Measurements from ENCODE around the gene KRTAP12-1. TPM values are rescaled to one million over a fixed set of nuclear protein-coding genes. Genes with fewer than 3 reads are reported as not detected.
"Not testable (repeated sequence)": the region's sequence is repeated elsewhere in the genome, so short reads cannot be mapped to it uniquely, and the experiment has no call there.

KRTAP12-1 gene
- total RNA-seq, 2 experiments from 2014 or later = not detected

- ChIA-PET CTCF (no interaction called here), POLR2A (no interaction called here)
- Mint-ChIP-seq H3K4me1 (ENCODE audit: low read depth) (peaks cover 7% of the 10 kb centered on the region), H3K9me3 (peaks cover 13% of the 10 kb centered on the region), H3K36me3 (ENCODE audit: low read depth) (no peaks in the 10 kb centered on the region), H3K27ac (no peak overlapping the region), H3K27me3 (peaks cover 8% of the 10 kb centered on the region), H3K4me3 (no peak overlapping the region)
- no peak for TF ChIP-seq CTCF (IDR thresholded peaks at IDR 0.05)
- H3K27me3 ChIP-seq (ENCODE audit: control insufficient read depth in 1 of 2, insufficient read depth in 2 of 2, low read length in 2 of 2) = peaks cover 0 to under 1% of the 10 kb centered on the region in 2 experiments
- no peak overlapping the region for H3K27ac ChIP-seq (ENCODE audit: low read depth in 1 of 2, low read length in 2 of 2)
- no peak for DNase-seq
- intact Hi-C loops (cut with DNase I, micrococcal nuclease) = no loop called here
- H3K36me3 ChIP-seq (ENCODE audit: insufficient read depth, low read length) = no peaks in the 10 kb centered on the region
- ATAC-seq (ENCODE audit: poor library complexity) = no peak
- peaks cover under 1% of the 10 kb centered on the region for H3K4me1 ChIP-seq (ENCODE audit: insufficient read depth, low read length)
- H3K4me3 ChIP-seq (ENCODE audit: low read length) = no peak overlapping the region
- H3K9me3 ChIP-seq (ENCODE audit: control insufficient read depth in 1 of 2, insufficient read depth in 1 of 2, low read length in 2 of 2) = peaks cover 0 to 4% of the 10 kb centered on the region in 2 experiments
These were observed 17.3 kb downstream of the KRTAP12-1 start for GRCh38 chr21:44664691-44665090.

GRCh38 chr21:44661567-44661966 lies 20.4 kb downstream of the KRTAP12-1 start:
- Histone ChIP-seq H3K4me1 (ENCODE audit: insufficient read depth, low read length) (peaks cover 31% of the 10 kb centered on the region), H3K9me3 (ENCODE audit: control insufficient read depth in 1 of 2, insufficient read depth in 1 of 2, low read length in 2 of 2) (peaks cover 5 to 11% of the 10 kb centered on the region in 2 experiments)
- H3K36me3 ChIP-seq (ENCODE audit: insufficient read depth, low read length); H3K27me3 ChIP-seq (ENCODE audit: control insufficient read depth in 1 of 2, insufficient read depth in 2 of 2, low read length in 2 of 2); H3K27ac ChIP-seq (ENCODE audit: low read depth in 1 of 2, low read length in 2 of 2); H3K4me3 Mint-ChIP-seq; H3K27ac Mint-ChIP-seq; intact Hi-C loops (cut with DNase I, micrococcal nuclease); POLR2A ChIA-PET; DNase-seq; ATAC-seq (ENCODE audit: poor library complexity); H3K4me3 ChIP-seq (ENCODE audit: low read length); CTCF ChIA-PET; H3K27me3 Mint-ChIP-seq: not testable (repeated sequence)
- Mint-ChIP-seq H3K4me1 (ENCODE audit: low read depth) (peaks cover 38% of the 10 kb centered on the region), H3K36me3 (ENCODE audit: low read depth) (peaks cover 26% of the 10 kb centered on the region), H3K9me3 (peaks cover 21% of the 10 kb centered on the region)

- peaks cover 24% of the 10 kb centered on the region for H3K9me3 Mint-ChIP-seq
- Histone ChIP-seq H3K27me3 (ENCODE audit: control insufficient read depth in 1 of 2, insufficient read depth in 2 of 2, low read length in 2 of 2) (no peaks in the 10 kb centered on the region), H3K27ac (ENCODE audit: low read depth in 1 of 2, low read length in 2 of 2) (peak overlapping the region; percentile 73 to 75), H3K9me3 (ENCODE audit: control insufficient read depth in 1 of 2, insufficient read depth in 1 of 2, low read length in 2 of 2) (peaks cover 14 to 28% of the 10 kb centered on the region in 2 experiments), H3K36me3 (ENCODE audit: insufficient read depth, low read length) (no peaks in the 10 kb centered on the region), H3K4me3 (ENCODE audit: low read length) (no peak overlapping the region), H3K4me1 (ENCODE audit: insufficient read depth, low read length) (peaks cover 53% of the 10 kb centered on the region)
- peak overlapping the region; percentile 43 for H3K4me3 Mint-ChIP-seq
- ChIA-PET CTCF (no interaction called here), POLR2A (interaction anchor here (1.8 to 2.1 kb wide), 3 partner anchors 8 to 52 kb away, joined by 7 to 40 read pairs (median 18); partner anchors contain the start of genes KRTAP12-2 and TSPEAR)
- intact Hi-C loops (cut with DNase I, micrococcal nuclease) = loop anchor here in 1 of 2 experiments (5.0 kb wide), 1 partner anchor 112 kb away; no protein-coding TSS in a partner anchor
- peaks cover 36% of the 10 kb centered on the region for H3K36me3 Mint-ChIP-seq (ENCODE audit: low read depth)
- DNase-seq (peak in 6 of 14 experiments; percentile 7 to 82 (median 46)), ATAC-seq (ENCODE audit: poor library complexity) (peak; percentile 14)
- H3K27ac Mint-ChIP-seq = peak overlapping the region; percentile 92
- no peaks in the 10 kb centered on the region for H3K27me3 Mint-ChIP-seq
- TF ChIP-seq CTCF (IDR thresholded peaks at IDR 0.05) = no peak
- H3K4me1 Mint-ChIP-seq (ENCODE audit: low read depth) = peaks cover 52% of the 10 kb centered on the region
These were observed 22.9 kb downstream of the KRTAP12-1 start for GRCh38 chr21:44658913-44659595.
